Anterior cingulate cortex (tissue), 58 donors: ENCODE results near the gene WDR82.

Experiments
- DNase-seq, 58 donors: peaks; one replicate each; lab custom pipeline; 2025; lab: John Stamatoyannopoulos, UW

WDR82 gene

GRCh38 chr3:52213005-52213404 lies 65.4 kb downstream of the WDR82 start:
- DNase-seq = no peak

GRCh38 chr3:52211268-52211891 lies 67.1 kb downstream of the WDR82 start:
- DNase-seq = no peak

GRCh38 chr3:52210550-52211046 lies 67.9 kb downstream of the WDR82 start:
- DNase-seq = no peak

GRCh38 chr3:52210037-52210436 lies 68.4 kb downstream of the WDR82 start:
- no peak for DNase-seq

GRCh38 chr3:52208556-52208955 lies 69.9 kb downstream of the WDR82 start:
- no peak for DNase-seq

GRCh38 chr3:52205727-52206372 lies 72.6 kb downstream of the WDR82 start:
- DNase-seq = no peak
